WTC11 (cell line): Measurements from ENCODE around the gene EBF3. TPM values are rescaled to one million over a fixed set of nuclear protein-coding genes. Genes with fewer than 3 reads are reported as not detected.

Source experiments
- ATAC-seq: fragments of 200-7000 bp; cut with Tn5 transposase; 2 replicates; pipeline ENCODE4 v1.10.0; 2021; ENCODE audit warnings: mild to moderate bottlenecking, moderate library complexity
- CTCF ChIA-PET: fragments of 300-600 bp; sonication (Branson Sonifier 250); formaldehyde crosslinking; loops from one replicate; lab custom pipeline; 2021; ENCODE audit warnings: antibody characterized with exemption; lab: Charles Lee
- POLR2A ChIA-PET: fragments of 350-600 bp; sonication (Branson Sonifier 250); formaldehyde crosslinking; loops from one replicate; lab custom pipeline; 2021; ENCODE audit warnings: antibody characterized with exemption; lab: Charles Lee
- DNase-seq: peaks from one replicate; pipeline ENCODE4 v3.0.0; 2021; ENCODE audit warnings: low spot score
- H3K27ac Mint-ChIP-seq: 2 replicates; pipeline ENCODE4 v1.8.0; 2021; ENCODE audit warnings: mixed read lengths
- H3K27me3 Mint-ChIP-seq: 2 replicates; pipeline ENCODE4 v1.8.0; 2021; ENCODE audit warnings: low read depth, mild to moderate bottlenecking, moderate library complexity, mixed read lengths
- H3K36me3 Mint-ChIP-seq: 2 replicates; pipeline ENCODE4 v1.8.0; 2021; ENCODE audit warnings: mixed read lengths
- H3K4me1 Mint-ChIP-seq: 2 replicates; pipeline ENCODE4 v1.8.0; 2022; ENCODE audit warnings: mixed read lengths
- H3K4me3 Mint-ChIP-seq: 2 replicates; pipeline ENCODE4 v1.8.0; 2021; ENCODE audit warnings: mild to moderate bottlenecking, moderate library complexity, mixed read lengths
- H3K9me3 Mint-ChIP-seq: 2 replicates; pipeline ENCODE4 v1.8.0; 2021; ENCODE audit warnings: mixed read lengths
- ARID4B ChIP-seq: sonication (generic); formaldehyde crosslinking; IDR thresholded peaks from 2 replicates; pipeline ENCODE4 v1.8.0; 2023; ENCODE audit warnings: missing genetic modification reagents, mild to moderate bottlenecking, borderline replicate concordance
- E2F5 ChIP-seq: sonication (generic); formaldehyde crosslinking; IDR thresholded peaks from 2 replicates; pipeline ENCODE4 v1.8.1; 2022; ENCODE audit warnings: mild to moderate bottlenecking, moderate library complexity, missing genetic modification reagents
- FOXP1 ChIP-seq: sonication (generic); formaldehyde crosslinking; IDR thresholded peaks from 2 replicates; pipeline ENCODE4 v1.8.0; 2022; ENCODE audit warnings: missing genetic modification reagents, mild to moderate bottlenecking, moderate library complexity, borderline replicate concordance
- IRF2 ChIP-seq: sonication (generic); formaldehyde crosslinking; IDR thresholded peaks from 2 replicates; pipeline ENCODE4 v1.8.0; 2022; ENCODE audit warnings: low read depth, missing genetic modification reagents, borderline replicate concordance
- JAZF1 ChIP-seq: fragments of 250-450 bp; sonication (Bioruptor Pico); IDR thresholded peaks from 2 replicates; pipeline ENCODE4 v1.9.0; 2021; ENCODE audit warnings: moderate library complexity, mild to moderate bottlenecking, inconsistent platforms
- MLX ChIP-seq: sonication (generic); formaldehyde crosslinking; IDR thresholded peaks from 2 replicates; pipeline ENCODE4 v1.8.1; 2023; ENCODE audit warnings: mild to moderate bottlenecking, missing genetic modification reagents, moderate library complexity
- OVOL2 ChIP-seq: fragments of 250-450 bp; sonication (Bioruptor Pico); IDR thresholded peaks from 2 replicates; pipeline ENCODE4 v1.9.0; 2021; ENCODE audit warnings: mild to moderate bottlenecking, borderline replicate concordance
- SMAD4 ChIP-seq: sonication (generic); formaldehyde crosslinking; IDR thresholded peaks from 2 replicates; pipeline ENCODE4 v1.8.0; 2022; ENCODE audit warnings: mild to moderate bottlenecking, missing genetic modification reagents
- TEAD4 ChIP-seq: sonication (generic); formaldehyde crosslinking; IDR thresholded peaks from 2 replicates; pipeline ENCODE4 v1.8.0; 2022; ENCODE audit warnings: mild to moderate bottlenecking, missing genetic modification reagents
- TP53 ChIP-seq: sonication (generic); formaldehyde crosslinking; IDR thresholded peaks from 2 replicates; pipeline ENCODE4 v1.8.1; 2023; ENCODE audit warnings: mild to moderate bottlenecking, missing genetic modification reagents
- ZMAT4 ChIP-seq: fragments of 250-450 bp; sonication (Bioruptor Pico); IDR thresholded peaks from 2 replicates; pipeline ENCODE4 v1.9.0; 2021; ENCODE audit warnings: mild to moderate bottlenecking
- ZNF121 ChIP-seq: sonication (generic); formaldehyde crosslinking; IDR thresholded peaks from 2 replicates; pipeline ENCODE4 v1.8.0; 2023; ENCODE audit warnings: missing genetic modification reagents
- ZNF425 ChIP-seq: fragments of 250-450 bp; sonication (Bioruptor Pico); conservative IDR thresholded peaks from 2 replicates; pipeline ENCODE4 v1.9.0; 2021; ENCODE audit warnings: mild to moderate bottlenecking
- total RNA-seq: library from RNA; stranded (reverse); gene quantifications from 3 replicates; pipeline ENCODE4 v1.2.3, GENCODE V29; 2021

The EBF3 gene
- total RNA-seq, 1 experiment from 2014 or later, result 1.2 TPM

GRCh38 chr10:129882291-129883010 is 81.6 kb downstream of the EBF3 start:
- Mint-ChIP-seq H3K9me3 (no peaks in the 10 kb centered on the region), H3K27ac (no peak overlapping the region), H3K4me1 (peaks cover 8% of the 10 kb centered on the region), H3K36me3 (no peaks in the 10 kb centered on the region), H3K4me3 (no peak overlapping the region), H3K27me3 (no peaks in the 10 kb centered on the region)
- no peak for DNase-seq
- POLR2A ChIA-PET, result no interaction called here
- TF ChIP-seq FOXP1 (CRISPR knock-in tag) (no peak), ARID4B (no peak), E2F5 (CRISPR knock-in tag) (no peak), SMAD4 (no peak), JAZF1 (CRISPR knock-in tag) (no peak), TEAD4 (CRISPR knock-in tag) (no peak)
- CTCF ChIA-PET, result interaction anchor here (0.8 to 1.2 kb wide), 4 partner anchors 12 to 138 kb away, joined by 3 read pairs; no protein-coding TSS in a partner anchor
- ATAC-seq, result no peak

GRCh38 chr10:129881641-129882040 is 82.4 kb downstream of the EBF3 start:
- H3K9me3 Mint-ChIP-seq, result no peaks in the 10 kb centered on the region
- ChIA-PET CTCF (interaction anchor here (0.8 to 1.3 kb wide), 3 partner anchors 15 to 228 kb away, joined by 3 read pairs; no protein-coding TSS in a partner anchor), POLR2A (no interaction called here)
- no peak overlapping the region for H3K27ac Mint-ChIP-seq
- H3K27me3 Mint-ChIP-seq, result no peaks in the 10 kb centered on the region
- no peaks in the 10 kb centered on the region for H3K36me3 Mint-ChIP-seq
- DNase-seq, result no peak
- TF ChIP-seq MLX (CRISPR knock-in tag) (no peak), ZMAT4 (CRISPR knock-in tag) (no peak), OVOL2 (CRISPR knock-in tag) (no peak), IRF2 (CRISPR knock-in tag) (no peak), ZNF121 (CRISPR knock-in tag) (no peak)
- no peak overlapping the region for H3K4me3 Mint-ChIP-seq
- ATAC-seq, result no peak
- H3K4me1 Mint-ChIP-seq, result peaks cover 8% of the 10 kb centered on the region

- ATAC-seq (no peak), DNase-seq (no peak)
- Mint-ChIP-seq H3K4me1 (peaks cover 8% of the 10 kb centered on the region), H3K9me3 (no peaks in the 10 kb centered on the region), H3K27me3 (no peaks in the 10 kb centered on the region), H3K4me3 (no peak overlapping the region), H3K36me3 (no peaks in the 10 kb centered on the region), H3K27ac (0 out of 2 replicates have a peak overlapping the region, but pooled peaks have one; percentile 20)
- CTCF ChIA-PET, result interaction anchor here (1.0 to 5.2 kb wide), 4 partner anchors 8 to 231 kb away, joined by 3 to 79 read pairs (median 4); no protein-coding TSS in a partner anchor
- no peak for TF ChIP-seq TP53 (CRISPR knock-in tag)
- no peak for TF ChIP-seq ZNF425 (CRISPR knock-in tag)
- POLR2A ChIA-PET, result no interaction called here
Observed at GRCh38 chr10:129880191-129880870, 83.7 kb downstream of the EBF3 start.
